SK-N-SH treated with all-trans-retinoic acid at 6 μM for 48 hours (cell line): ENCODE data around the gene KRTAP5-3.

Experiments used
- ATAC-seq: fragments of 200-7000 bp; cut with Tn5 transposase; 3 replicates; pipeline ENCODE4 v1.9.1; 2020; ENCODE audit warnings: mild to moderate bottlenecking, moderate library complexity
- BACH2 ChIP-seq: fragments of 250-450 bp; sonication (Bioruptor Pico); IDR thresholded peaks from 2 replicates; pipeline ENCODE4 v1.9.0; 2021; ENCODE audit warnings: mild to moderate bottlenecking, borderline replicate concordance
- CREB5 ChIP-seq: fragments of 250-450 bp; sonication (Bioruptor Pico); IDR thresholded peaks from 2 replicates; pipeline ENCODE4 v1.5.1; 2020; ENCODE audit warnings: low read depth, mild to moderate bottlenecking, moderate library complexity
- CSDC2 ChIP-seq: fragments of 250-450 bp; sonication (Bioruptor Pico); IDR thresholded peaks from 2 replicates; pipeline ENCODE4 v1.5.0; 2020; ENCODE audit warnings: mild to moderate bottlenecking, moderate library complexity
- CSRNP3 ChIP-seq: fragments of 250-450 bp; sonication (Bioruptor Pico); IDR thresholded peaks from 2 replicates; pipeline ENCODE4 v1.5.1; 2021; ENCODE audit warnings: mild to moderate bottlenecking, moderate library complexity
- GLIS3 ChIP-seq: fragments of 250-450 bp; sonication (Bioruptor Pico); IDR thresholded peaks from 2 replicates; pipeline ENCODE4 v1.5.0; 2020; ENCODE audit warnings: mild to moderate bottlenecking, moderate library complexity
- ISL1 ChIP-seq: fragments of 250-450 bp; sonication (Bioruptor Pico); IDR thresholded peaks from 2 replicates; pipeline ENCODE4 v2.1.2; 2022; ENCODE audit warnings: mild to moderate bottlenecking, moderate library complexity
- OSR1 ChIP-seq: fragments of 250-450 bp; sonication (Bioruptor Pico); IDR thresholded peaks from 2 replicates; pipeline ENCODE4 v1.8.0; 2022; ENCODE audit warnings: moderate library complexity, mild to moderate bottlenecking, inconsistent platforms
- PATZ1 ChIP-seq: fragments of 250-450 bp; sonication (Bioruptor Pico); IDR thresholded peaks from 2 replicates; pipeline ENCODE4 v1.8.0; 2020; ENCODE audit warnings: mild to moderate bottlenecking, moderate library complexity, borderline replicate concordance
- POU6F1 ChIP-seq: fragments of 250-450 bp; sonication (Bioruptor Pico); IDR thresholded peaks from 2 replicates; pipeline ENCODE4 v1.8.0; 2021; ENCODE audit warnings: low read depth, mild to moderate bottlenecking, moderate library complexity, borderline replicate concordance
- PPARA ChIP-seq: fragments of 250-450 bp; sonication (Bioruptor Pico); IDR thresholded peaks from 2 replicates; pipeline ENCODE4 v1.5.0; 2020; ENCODE audit warnings: mild to moderate bottlenecking, borderline replicate concordance
- RARB ChIP-seq: fragments of 250-450 bp; sonication (Bioruptor Pico); IDR thresholded peaks from 2 replicates; pipeline ENCODE4 v1.8.0; 2021; ENCODE audit warnings: mild to moderate bottlenecking, moderate library complexity
- SNAI2 ChIP-seq: fragments of 250-450 bp; sonication (Bioruptor Pico); IDR thresholded peaks from 2 replicates; pipeline ENCODE4 v1.5.0; 2020; ENCODE audit warnings: mild to moderate bottlenecking, moderate library complexity
- TCF4 ChIP-seq: fragments of 250-450 bp; sonication (Bioruptor Pico); IDR thresholded peaks from 2 replicates; pipeline ENCODE4 v1.8.0; 2021; ENCODE audit warnings: mild to moderate bottlenecking, moderate library complexity, borderline replicate concordance
- TOX ChIP-seq: fragments of 250-450 bp; sonication (Bioruptor Pico); IDR thresholded peaks from 2 replicates; pipeline ENCODE4 v1.8.0; 2021; ENCODE audit warnings: mild to moderate bottlenecking, moderate library complexity, borderline replicate concordance
- ZC3H10 ChIP-seq: fragments of 250-450 bp; sonication (Bioruptor Pico); IDR thresholded peaks from 2 replicates; pipeline ENCODE4 v1.5.1; 2021; ENCODE audit warnings: mild to moderate bottlenecking, moderate library complexity
- ZFP3 ChIP-seq: fragments of 250-450 bp; sonication (Bioruptor Pico); IDR thresholded peaks from 2 replicates; pipeline ENCODE4 v1.5.0; 2020; ENCODE audit warnings: mild to moderate bottlenecking, moderate library complexity
- ZFP30 ChIP-seq: fragments of 450-650 bp; formaldehyde crosslinking; IDR thresholded peaks from 2 replicates; pipeline ENCODE4 v1.5.0; 2022; ENCODE audit warnings: mild to moderate bottlenecking, moderate library complexity
- ZNF565 ChIP-seq: fragments of 450-650 bp; formaldehyde crosslinking; conservative IDR thresholded peaks from 2 replicates; pipeline ENCODE4 v1.5.0; 2020; ENCODE audit warnings: low read depth, mild to moderate bottlenecking, moderate library complexity
- ZNF70 ChIP-seq: fragments of 450-650 bp; formaldehyde crosslinking; IDR thresholded peaks from 2 replicates; pipeline ENCODE4 v1.5.0; 2020; ENCODE audit warnings: mild to moderate bottlenecking, moderate library complexity
- ZNF8 ChIP-seq: fragments of 450-650 bp; formaldehyde crosslinking; IDR thresholded peaks from 2 replicates; pipeline ENCODE4 v1.5.0; 2020; ENCODE audit warnings: mild to moderate bottlenecking, moderate library complexity

KRTAP5-3 gene

GRCh38 chr11:1563697-1564534 is 44.3 kb downstream of the KRTAP5-3 start:
- no peak for ATAC-seq
- TF ChIP-seq PPARA (no peak), TOX (CRISPR knock-in tag) (no peak), CSDC2 (no peak), BACH2 (CRISPR knock-in tag) (no peak), ZFP30 (CRISPR knock-in tag) (no peak), ZNF8 (no peak), CSRNP3 (CRISPR knock-in tag) (no peak), PATZ1 (CRISPR knock-in tag) (no peak), POU6F1 (CRISPR knock-in tag) (no peak), SNAI2 (CRISPR knock-in tag) (no peak), ZFP3 (CRISPR knock-in tag) (no peak)
- TF ChIP-seq, all 23 proteins: peak for 0

GRCh38 chr11:1563149-1563638 is 45.1 kb downstream of the KRTAP5-3 start:
- TF ChIP-seq TCF4 (CRISPR knock-in tag) = no peak
- TF ChIP-seq ZNF70 (CRISPR knock-in tag) = no peak
- TF ChIP-seq CSRNP3 (CRISPR knock-in tag) = no peak
- no peak for TF ChIP-seq GLIS3 (CRISPR knock-in tag)
- no peak for TF ChIP-seq ISL1 (CRISPR knock-in tag)
- no peak for TF ChIP-seq CREB5 (CRISPR knock-in tag)
- no peak for TF ChIP-seq CSDC2
- TF ChIP-seq ZFP30 (CRISPR knock-in tag) = no peak
- TF ChIP-seq ZC3H10 = no peak
- ATAC-seq = no peak

- ATAC-seq = no peak
- TF ChIP-seq CSDC2 = no peak
- no peak for TF ChIP-seq ZNF565 (CRISPR knock-in tag)
- TF ChIP-seq OSR1 (CRISPR knock-in tag) = no peak
- TF ChIP-seq CREB5 (CRISPR knock-in tag) = no peak
- TF ChIP-seq ZC3H10 = no peak
- TF ChIP-seq CSRNP3 (CRISPR knock-in tag) = no peak
- TF ChIP-seq ZNF70 (CRISPR knock-in tag) = no peak
- no peak for TF ChIP-seq BACH2 (CRISPR knock-in tag)
- TF ChIP-seq GLIS3 (CRISPR knock-in tag) = no peak
- TF ChIP-seq ZFP30 (CRISPR knock-in tag) = no peak
- TF ChIP-seq RARB = no peak
- no peak for TF ChIP-seq SNAI2 (CRISPR knock-in tag)
- TF ChIP-seq POU6F1 (CRISPR knock-in tag) = no peak
- no peak for TF ChIP-seq TOX (CRISPR knock-in tag)
- TF ChIP-seq ZFP3 (CRISPR knock-in tag) = no peak
Observed at GRCh38 chr11:1562469-1563148, 45.7 kb downstream of the KRTAP5-3 start.
